AG04449 (cell line): ENCODE data around the gene PRKN.

ENCODE experiments used
- CTCF ChIA-PET: fragments of 350-600 bp; formaldehyde crosslinking; extraction: SDS; loops from one replicate; lab custom pipeline; 2021; ENCODE audit warnings: antibody characterized with exemption; lab: Yijun Ruan, JAX
- POLR2A ChIA-PET: fragments of 400-600, 350-600 bp; formaldehyde crosslinking; extraction: SDS; loops from one replicate; lab custom pipeline; 2020; ENCODE audit warnings: antibody characterized with exemption, inconsistent platforms; lab: Yijun Ruan, JAX
- DNase-seq: peaks from one replicate; pipeline ENCODE4 v3.0.0-alpha.2; 2010; ENCODE audit warnings: low read depth, low spot score
- H3K4me3 ChIP-seq: 2 replicates; pipeline ENCODE4 v1.5.1; 2011; ENCODE audit warnings: low read depth, mild to moderate bottlenecking, control low read depth, low read length
- CTCF ChIP-seq: IDR thresholded peaks from one replicate; pipeline ENCODE4 v1.5.1; 2011; ENCODE audit warnings: mild to moderate bottlenecking, moderate library complexity, low read length, control low read depth, inconsistent platforms; ENCODE audit not compliant: insufficient read depth; ENCODE audit errors: missing control alignments

PRKN gene

GRCh38 chr6:162610351-162610750, 117.2 kb downstream of the PRKN start:
- POLR2A ChIA-PET = no interaction called here
- CTCF ChIA-PET = no interaction called here
- H3K4me3 ChIP-seq = no peak overlapping the region
- TF ChIP-seq CTCF = no peak
- no peak for DNase-seq

GRCh38 chr6:162605881-162606280, 121.7 kb downstream of the PRKN start:
- CTCF ChIA-PET = no interaction called here

GRCh38 chr6:162603231-162604015, 124.1 kb downstream of the PRKN start:
- POLR2A ChIA-PET = no interaction called here
- TF ChIP-seq CTCF = no peak
- CTCF ChIA-PET = no interaction called here
- no peak overlapping the region for H3K4me3 ChIP-seq
- DNase-seq = no peak

More at GRCh38 chr6:162605881-162606280, 121.7 kb downstream of the PRKN start:
- TF ChIP-seq CTCF = no peak
- no peak for DNase-seq
- POLR2A ChIA-PET = no interaction called here
- no peak overlapping the region for H3K4me3 ChIP-seq

DNA sequence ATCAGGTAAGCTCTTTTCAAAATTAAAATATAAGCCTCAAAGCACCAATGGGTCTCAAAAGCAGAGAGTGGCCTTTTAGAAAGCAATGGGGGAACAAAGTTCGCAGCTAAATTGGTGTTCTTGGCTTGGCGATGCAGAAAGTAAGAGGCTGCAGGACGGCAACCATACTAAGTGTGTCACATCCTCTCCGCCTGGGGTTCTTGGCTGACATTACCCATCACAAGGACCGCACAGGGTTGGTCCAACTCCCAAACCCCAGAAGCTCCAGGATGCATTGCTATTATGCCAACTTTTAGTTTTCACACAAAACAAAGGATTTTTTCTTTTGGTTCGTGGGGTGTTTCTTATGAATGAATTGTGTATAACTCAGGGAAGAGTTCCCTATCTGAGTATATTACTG, 124.8 kb downstream of the PRKN start:
- ChIA-PET POLR2A (no interaction called here), CTCF (no interaction called here)
- DNase-seq = no peak
- no peak for TF ChIP-seq CTCF
- no peak overlapping the region for H3K4me3 ChIP-seq

- ChIA-PET CTCF (no interaction called here), POLR2A (no interaction called here)
- TF ChIP-seq CTCF = no peak
- no peak overlapping the region for H3K4me3 ChIP-seq
- no peak for DNase-seq
Measured at GRCh38 chr6:162596676-162597075, 130.9 kb downstream of the PRKN start.

DNA sequence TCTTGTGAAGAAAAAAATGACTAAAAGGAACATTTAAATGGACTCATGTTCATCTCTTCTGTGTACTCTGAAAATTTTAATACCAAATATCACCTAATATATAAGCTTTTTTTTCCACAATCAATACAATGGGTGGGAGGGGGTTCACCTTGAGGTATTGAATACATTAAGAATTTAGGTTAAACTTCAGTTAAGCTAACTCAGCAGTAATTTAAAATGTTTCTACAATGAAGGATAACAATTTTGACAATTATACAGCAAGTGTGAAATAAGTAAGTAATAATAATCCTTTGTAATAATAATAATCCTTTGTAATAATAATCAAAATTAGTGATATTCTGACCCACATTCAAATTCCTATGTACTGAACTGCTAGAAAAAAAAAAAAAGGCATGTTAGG, 136.0 kb downstream of the PRKN start:
- no peak for DNase-seq
- no peak overlapping the region for H3K4me3 ChIP-seq
- POLR2A ChIA-PET = no interaction called here
- no peak for TF ChIP-seq CTCF
- CTCF ChIA-PET = no interaction called here
